HG03175 (cell line): ENCODE results near the gene A4GALT.
"Not testable (repeated sequence)": the region's sequence is repeated elsewhere in the genome, so short reads cannot be mapped to it uniquely, and the experiment has no call there.

Experiments
- ATAC-seq: cut with Tn5 transposase; IDR thresholded peaks from one replicate; pipeline ENCODE4 v1.9.1; 2021; ENCODE audit warnings: mild to moderate bottlenecking, moderate library complexity; ENCODE audit not compliant: unreplicated experiment

The A4GALT gene

DNA sequence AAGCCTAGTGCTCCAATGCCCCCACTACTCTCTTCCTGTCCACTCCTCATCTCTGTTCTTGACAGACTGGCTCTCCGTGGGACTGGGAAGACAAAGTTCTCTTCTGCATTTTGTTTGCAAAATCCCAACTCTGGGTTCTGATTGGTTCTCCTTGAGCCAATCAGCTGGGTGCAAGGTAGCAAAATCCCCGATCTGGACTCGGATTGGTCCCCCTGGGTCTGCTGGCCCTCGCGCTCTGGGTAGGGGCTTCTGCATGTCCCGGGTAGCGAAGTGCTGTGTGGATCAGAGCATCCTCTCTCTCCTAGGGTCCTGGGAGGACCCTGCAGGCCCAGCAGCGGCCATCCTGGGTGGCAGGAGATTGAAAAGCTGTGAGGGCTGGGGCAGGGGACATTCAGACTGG, 22.3 kb upstream of the A4GALT start:
- no peak for ATAC-seq

- not testable (repeated sequence) for ATAC-seq
Observed at GRCh38 chr22:42740320-42740719, 19.6 kb upstream of the A4GALT start.

DNA sequence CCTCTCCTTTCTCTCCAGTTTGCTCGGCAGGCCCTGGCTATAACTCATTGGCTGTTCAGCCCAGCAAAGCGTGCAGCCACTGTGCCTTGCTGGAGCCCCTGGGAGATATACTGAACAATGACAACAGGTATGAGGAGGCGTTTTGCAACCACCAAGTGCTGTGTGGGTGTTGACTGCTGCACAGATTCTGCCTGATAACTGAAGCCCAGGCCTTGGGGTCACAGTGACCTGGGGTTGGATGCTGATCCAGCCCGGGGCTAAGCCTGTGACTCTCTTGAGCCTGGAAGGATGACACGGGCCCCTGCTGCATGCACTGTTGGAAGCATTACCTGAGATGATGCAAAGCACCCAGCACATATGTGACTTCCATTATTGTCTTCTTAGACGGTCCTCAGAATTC, 13.7 kb upstream of the A4GALT start:
- no peak for ATAC-seq

- ATAC-seq, result not testable (repeated sequence)
Observed at GRCh38 chr22:42733394-42733793, 12.7 kb upstream of the A4GALT start.

DNA sequence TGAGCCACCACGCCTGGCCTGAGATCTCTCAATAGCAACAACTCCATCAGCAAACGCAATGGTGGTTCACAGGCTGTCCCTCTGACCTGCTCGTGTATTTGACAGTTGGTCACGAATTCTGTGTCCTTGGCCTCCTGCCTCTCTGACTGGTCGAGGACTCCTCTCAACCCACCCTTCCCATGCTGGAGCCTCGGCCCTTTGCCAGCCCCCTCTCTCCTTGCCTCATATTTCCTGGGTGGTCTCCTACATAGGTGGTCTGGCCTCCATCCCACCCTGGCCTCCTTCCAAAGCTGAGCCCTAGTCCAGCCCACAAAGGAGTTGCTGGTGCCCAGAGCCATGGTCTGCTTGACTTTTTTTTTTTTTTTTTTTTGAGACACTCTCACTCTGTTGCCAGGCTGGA, 11.4 kb upstream of the A4GALT start:
- no peak for ATAC-seq

DNA sequence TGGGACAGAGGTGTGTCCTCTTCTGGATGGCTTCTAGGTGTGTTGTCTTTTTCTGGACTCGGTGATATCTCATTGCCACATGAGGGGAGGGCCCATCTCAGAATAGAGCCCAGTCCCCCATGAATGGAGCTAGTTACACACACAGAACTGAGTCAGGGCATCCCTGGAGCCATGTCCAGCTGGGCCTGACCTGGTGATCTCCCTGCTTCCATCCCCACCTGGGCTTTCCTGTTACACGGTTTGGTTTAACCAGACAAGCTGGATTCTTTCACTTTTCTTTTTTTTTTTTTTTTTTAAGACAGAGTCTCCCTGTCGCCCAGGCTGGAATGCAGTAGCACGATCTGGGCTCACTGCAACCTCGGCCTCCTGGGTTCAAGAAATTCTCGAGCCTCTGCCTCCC, 6.1 kb upstream of the A4GALT start:
- no peak for ATAC-seq

DNA sequence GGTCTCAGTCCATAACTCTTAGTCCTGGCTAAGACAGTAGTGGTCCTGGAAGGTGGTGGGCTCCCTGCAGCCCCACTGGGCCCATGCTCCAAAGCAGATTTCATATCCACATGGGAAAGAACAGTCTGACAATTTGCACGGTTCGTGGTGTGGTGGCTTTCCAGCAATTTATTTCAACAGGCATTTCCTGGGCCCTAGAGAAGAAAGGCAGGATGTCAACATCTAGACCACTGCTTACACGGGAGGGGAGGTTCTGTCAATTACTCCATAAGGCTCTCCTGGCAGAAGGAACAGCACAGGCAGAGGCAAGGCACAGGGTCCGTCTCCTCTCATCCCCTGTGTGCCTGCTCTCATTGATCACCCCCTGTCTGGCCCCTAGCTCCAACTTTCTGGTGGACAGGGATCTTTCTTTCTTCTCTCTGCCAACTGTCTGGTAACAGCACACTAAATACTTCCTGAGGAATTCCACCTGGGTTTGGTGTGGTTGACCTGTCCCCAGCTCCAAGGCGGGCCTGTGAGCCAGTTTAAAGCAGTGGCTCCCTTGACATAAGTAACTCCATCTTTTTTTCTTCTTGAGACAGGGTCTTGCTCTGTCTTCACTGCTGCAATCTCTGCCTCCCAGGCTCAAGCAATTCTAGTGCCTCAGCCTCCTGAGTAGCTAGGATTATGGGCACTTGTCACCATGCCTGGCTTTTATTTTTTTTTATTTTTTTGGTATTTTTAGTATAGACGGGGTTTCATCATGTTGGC, 5.1 kb upstream of the A4GALT start:
- no peak for ATAC-seq

DNA sequence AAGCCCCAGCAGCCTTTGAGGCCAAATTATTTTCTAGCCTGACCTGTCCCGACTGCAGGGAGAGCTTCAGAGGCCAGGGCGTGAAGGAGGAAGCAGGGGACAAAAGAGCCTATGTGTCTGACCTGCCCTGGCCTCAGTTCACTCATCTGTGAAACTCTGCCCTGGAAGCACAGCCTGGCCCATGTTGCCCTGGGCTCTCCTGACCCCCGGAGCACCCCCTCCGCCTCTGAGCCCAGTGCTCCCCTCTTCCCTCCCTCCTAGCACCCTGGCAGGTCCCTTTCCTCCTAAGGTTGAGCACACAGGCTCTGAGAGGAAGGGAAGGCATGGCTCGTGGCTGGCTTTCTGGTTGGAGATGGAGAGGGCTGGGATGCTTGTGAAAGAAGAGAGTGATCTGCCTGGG, 3.4 kb upstream of the A4GALT start:
- no peak for ATAC-seq

- ATAC-seq, result no peak
Observed at GRCh38 chr22:42721045-42721434, 370 bp upstream of the A4GALT start.

GRCh38 chr22:42719656-42720262, 911 bp downstream of the A4GALT start:
- no peak for ATAC-seq

GRCh38 chr22:42719133-42719532, 1.5 kb downstream of the A4GALT start:
- no peak for ATAC-seq

GRCh38 chr22:42717197-42717928, 3.3 kb downstream of the A4GALT start:
- ATAC-seq, result peak; percentile 15

DNA sequence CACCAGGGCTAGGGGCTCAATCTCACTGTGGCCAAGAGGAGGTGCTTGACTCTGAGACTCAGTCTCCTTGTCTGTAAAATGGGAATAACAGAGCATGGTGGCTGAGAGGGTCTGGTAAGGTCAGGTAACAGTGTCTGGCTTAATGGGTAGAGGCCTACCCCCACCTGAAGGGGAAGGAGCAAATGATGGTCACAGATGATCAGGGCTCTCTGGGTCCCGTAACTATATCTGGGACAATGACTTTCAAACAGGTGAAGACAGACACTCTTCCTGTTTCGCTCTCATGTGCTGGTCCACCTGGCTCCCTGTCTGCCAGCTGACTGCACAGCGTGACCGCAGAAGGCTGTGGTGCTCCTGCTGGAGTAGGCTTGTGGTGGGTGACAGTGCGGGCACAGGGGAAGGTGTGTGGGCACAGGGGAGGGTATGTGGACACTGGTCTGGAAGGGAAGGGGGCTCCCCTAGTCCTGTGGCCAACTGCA, 4.0 kb downstream of the A4GALT start:
- peak; percentile 34 for ATAC-seq

DNA sequence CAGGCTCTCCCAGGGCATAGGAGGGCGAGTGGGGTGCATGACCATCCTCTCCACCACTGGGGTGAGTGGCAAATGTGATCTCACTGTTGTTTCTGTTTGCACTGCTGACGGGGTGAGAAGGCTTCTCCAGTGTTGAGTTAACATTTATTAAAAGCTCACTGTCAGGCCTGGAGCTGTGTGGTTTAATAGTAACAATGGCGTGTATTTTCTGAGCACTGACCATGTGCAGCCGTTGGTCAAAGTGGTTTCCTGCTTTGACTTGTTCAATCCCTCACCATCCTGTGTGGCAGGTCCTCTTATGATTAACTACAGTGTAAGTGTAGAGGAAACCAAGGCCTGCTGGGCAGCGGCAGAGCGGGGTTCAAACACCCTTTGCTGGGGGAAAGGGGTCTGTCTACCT, 4.4 kb downstream of the A4GALT start:
- peak; percentile 45 for ATAC-seq

GRCh38 chr22:42714768-42715390, 5.8 kb downstream of the A4GALT start:
- no peak for ATAC-seq

- ATAC-seq, result no peak
Observed at GRCh38 chr22:42714308-42714707, 6.4 kb downstream of the A4GALT start.

GRCh38 chr22:42711895-42712837, 8.5 kb downstream of the A4GALT start:
- no peak for ATAC-seq

DNA sequence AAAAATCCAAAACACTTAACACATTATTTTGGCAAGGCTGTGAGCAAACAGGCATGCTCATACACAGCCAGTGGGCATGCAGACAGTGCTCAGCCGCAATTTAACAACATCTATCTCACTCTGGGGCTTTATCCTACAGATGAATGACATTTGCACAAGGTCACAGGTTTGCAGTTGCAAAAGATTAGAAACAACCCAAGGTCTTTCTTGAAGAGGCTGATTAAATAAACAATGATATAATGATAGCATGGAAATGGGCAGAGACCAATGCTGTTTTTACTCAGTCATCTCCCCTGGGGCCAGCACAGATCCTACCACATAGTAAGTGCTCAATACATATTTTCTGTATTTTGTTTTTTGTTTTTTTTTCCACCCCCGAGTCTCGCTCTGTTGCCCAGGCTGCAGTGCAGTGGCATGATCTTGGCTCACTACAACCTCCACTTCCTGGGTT, 9.4 kb downstream of the A4GALT start:
- ATAC-seq, result no peak

- ATAC-seq, result no peak
Observed at GRCh38 chr22:42708417-42708816, 12.3 kb downstream of the A4GALT start.

- no peak for ATAC-seq
Observed at GRCh38 chr22:42707496-42707895, 13.2 kb downstream of the A4GALT start.
